RWPE1 (cell line): ENCODE measurements around the gene HSP90AA1.
A peak's percentile ranks its signal among the peaks of the same experiment; 100 is the strongest.
"Not testable (repeated sequence)": the region's sequence is repeated elsewhere in the genome, so short reads cannot be mapped to it uniquely, and the experiment has no call there.

Experiments used
- CTCF ChIA-PET: fragments of 350-600 bp; sonication (Branson Sonifier 250); formaldehyde crosslinking; extraction: SDS; loops from one replicate; lab custom pipeline; 2021; lab: Yijun Ruan, JAX
- POLR2A ChIA-PET: fragments of 400-600 bp; formaldehyde crosslinking; extraction: SDS; loops from one replicate; lab custom pipeline; 2020; ENCODE audit warnings: antibody characterized with exemption; ENCODE audit not compliant: low non-redundant PET; lab: Yijun Ruan, JAX
- DNase-seq: peaks from one replicate; pipeline ENCODE4 v3.0.0; 2012; ENCODE audit warnings: low spot score
- H3K27ac ChIP-seq: fragments of 450-650 bp; 2 replicates; pipeline ENCODE4 v1.5.1; 2017
- TF ChIP-seq, protein P1 (sequence below): fragments of 450-650 bp; conservative IDR thresholded peaks from 2 replicates; pipeline ENCODE4 v1.5.1; 2017; ENCODE audit warnings: low read depth, mild to moderate bottlenecking

Gene HSP90AA1

DNA sequence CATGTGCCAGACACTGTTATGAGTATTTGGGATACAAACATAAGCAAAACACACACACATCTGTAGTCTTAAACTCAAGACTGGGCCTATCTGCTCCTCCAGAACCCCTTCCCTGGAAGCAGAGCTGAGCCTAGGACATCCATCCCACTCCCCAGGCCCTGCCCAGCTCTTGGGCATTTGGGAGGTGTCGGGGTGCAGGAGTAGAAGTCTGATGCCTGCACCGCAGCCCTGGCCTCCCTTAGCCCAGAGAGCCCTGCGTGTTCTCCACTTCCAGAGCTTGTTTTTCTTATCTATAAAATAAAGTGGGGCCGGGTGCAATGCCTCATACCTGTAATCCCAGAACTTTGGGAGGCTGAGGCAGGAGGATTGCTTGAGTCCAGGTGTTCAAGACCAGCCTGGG lies 11.7 kb downstream of the HSP90AA1 start:
- TF ChIP-seq, protein P1, sequence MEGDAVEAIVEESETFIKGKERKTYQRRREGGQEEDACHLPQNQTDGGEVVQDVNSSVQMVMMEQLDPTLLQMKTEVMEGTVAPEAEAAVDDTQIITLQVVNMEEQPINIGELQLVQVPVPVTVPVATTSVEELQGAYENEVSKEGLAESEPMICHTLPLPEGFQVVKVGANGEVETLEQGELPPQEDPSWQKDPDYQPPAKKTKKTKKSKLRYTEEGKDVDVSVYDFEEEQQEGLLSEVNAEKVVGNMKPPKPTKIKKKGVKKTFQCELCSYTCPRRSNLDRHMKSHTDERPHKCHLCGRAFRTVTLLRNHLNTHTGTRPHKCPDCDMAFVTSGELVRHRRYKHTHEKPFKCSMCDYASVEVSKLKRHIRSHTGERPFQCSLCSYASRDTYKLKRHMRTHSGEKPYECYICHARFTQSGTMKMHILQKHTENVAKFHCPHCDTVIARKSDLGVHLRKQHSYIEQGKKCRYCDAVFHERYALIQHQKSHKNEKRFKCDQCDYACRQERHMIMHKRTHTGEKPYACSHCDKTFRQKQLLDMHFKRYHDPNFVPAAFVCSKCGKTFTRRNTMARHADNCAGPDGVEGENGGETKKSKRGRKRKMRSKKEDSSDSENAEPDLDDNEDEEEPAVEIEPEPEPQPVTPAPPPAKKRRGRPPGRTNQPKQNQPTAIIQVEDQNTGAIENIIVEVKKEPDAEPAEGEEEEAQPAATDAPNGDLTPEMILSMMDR = no peak
- CTCF ChIA-PET = no interaction called here
- DNase-seq = no peak
- POLR2A ChIA-PET = no interaction called here
- H3K27ac ChIP-seq = peak overlapping the region; percentile 42

DNA sequence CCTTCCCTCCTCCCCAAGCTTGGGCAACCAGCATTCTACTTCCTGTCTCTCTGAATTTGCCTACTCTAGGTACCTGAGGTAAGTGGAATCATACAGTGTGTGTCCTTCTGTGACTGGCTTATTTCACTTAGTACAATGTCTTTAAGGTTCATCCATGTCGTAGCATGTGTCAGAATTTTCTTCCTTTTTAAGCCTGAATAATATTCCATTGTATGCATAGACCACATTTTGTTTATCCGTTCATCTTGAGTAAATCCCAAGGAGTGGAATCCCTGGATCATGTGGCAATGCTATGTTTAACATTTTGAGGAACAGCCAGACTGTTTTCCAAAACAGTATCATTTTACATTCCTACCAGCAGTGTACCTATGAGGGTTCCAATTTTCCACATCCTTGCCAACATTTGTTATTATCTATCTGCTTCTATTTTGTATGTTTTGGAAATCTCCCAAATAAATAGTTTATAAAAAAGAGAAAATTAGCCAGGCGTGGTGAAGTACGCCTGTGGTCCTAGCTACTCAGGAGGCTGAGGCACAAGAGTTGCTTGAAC lies 12.4 kb downstream of the HSP90AA1 start:
- ChIA-PET CTCF (interaction anchor here (0.6 to 0.7 kb wide), 2 partner anchors 10 to 126 kb away, joined by 3 to 5 read pairs; no protein-coding TSS in a partner anchor), POLR2A (no interaction called here)
- DNase-seq = no peak
- TF ChIP-seq, protein P1 = no peak
- H3K27ac ChIP-seq = no peak overlapping the region

DNA sequence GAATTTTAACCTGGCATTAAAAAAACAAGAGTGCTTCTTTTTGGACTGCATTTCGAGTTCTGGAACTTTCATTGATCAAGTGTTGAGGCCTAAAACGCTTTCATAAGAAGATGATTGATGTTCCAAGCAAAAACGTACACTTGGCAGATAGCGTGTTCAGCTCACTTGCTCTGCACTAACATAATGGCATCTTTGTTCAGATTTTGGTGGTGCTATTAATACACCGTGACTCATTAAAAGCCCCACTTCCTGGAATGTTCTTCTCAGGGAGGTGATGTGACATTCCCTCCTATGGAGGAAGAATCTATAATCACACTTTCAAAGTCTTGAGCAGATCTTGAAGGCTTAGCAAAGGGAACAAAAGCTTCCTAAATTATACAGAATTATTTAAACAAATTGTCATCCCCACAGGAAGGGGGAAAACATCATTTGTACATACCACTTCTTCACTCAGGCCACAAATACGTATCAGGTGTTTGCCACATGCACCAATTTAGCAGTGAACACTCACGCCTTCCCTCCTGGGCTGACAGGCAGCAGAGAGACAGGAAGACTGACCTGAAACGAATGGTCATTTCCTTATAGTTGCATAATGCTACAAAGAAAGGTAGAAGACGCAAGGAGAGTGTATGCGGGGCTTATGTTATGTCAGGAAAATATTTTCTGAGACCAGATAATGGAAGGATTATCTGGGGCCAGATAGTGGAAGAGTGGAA lies 15.4 kb downstream of the HSP90AA1 start:
- ChIA-PET POLR2A (no interaction called here), CTCF (interaction anchor here (1.1 kb wide), 1 partner anchor 25 kb away, joined by 3 read pairs; no protein-coding TSS in a partner anchor)
- no peak for DNase-seq
- TF ChIP-seq, protein P1 = no peak
- H3K27ac ChIP-seq = peak overlapping the region; percentile 63

DNA sequence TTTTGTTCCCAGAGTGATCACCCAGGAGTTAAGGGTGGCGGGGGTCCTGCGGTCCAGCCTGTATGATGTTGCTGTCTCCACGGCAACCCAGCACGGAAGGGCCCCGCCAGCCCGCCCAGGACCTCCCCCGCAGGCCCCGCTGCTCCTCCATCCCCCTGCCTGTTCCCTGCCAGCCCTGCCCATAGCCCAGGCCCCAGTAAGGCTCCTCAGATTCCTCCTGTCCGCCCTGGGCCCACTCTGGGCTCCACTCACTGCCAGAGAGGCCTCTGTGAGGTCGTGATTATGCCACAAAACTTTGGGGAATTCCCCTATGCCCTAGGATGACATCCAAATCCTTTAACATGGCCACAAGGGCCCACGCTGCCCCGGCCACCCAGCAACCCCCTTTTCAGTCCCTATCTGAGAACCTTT lies 20.8 kb downstream of the HSP90AA1 start:
- POLR2A ChIA-PET = no interaction called here
- CTCF ChIA-PET = interaction anchor here (0.8 to 0.9 kb wide), 3 partner anchors 25 to 118 kb away, joined by 3 to 4 read pairs (median 3); no protein-coding TSS in a partner anchor
- TF ChIP-seq, protein P1 = no peak
- no peak overlapping the region for H3K27ac ChIP-seq
- DNase-seq = no peak

DNA sequence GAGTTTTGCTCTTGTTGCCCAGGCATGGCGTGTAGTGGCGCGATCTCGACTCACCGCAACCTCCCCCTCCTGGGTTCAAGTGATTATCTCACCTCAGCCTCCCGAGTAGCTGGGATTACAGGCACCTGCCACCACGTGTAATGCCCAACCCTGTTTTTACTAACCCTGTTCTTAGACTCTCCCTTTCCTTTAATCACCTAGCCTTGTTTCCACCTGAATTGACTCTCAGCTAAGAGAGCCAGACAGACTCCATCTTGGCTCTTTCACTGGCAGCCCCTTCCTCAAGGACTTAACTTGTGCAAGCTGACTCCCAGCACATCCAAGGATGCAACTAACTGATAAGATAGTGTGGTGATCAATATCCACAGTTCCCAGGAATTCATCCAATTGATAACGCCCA lies 22.3 kb downstream of the HSP90AA1 start:
- CTCF ChIA-PET = interaction anchor here (0.6 to 2.2 kb wide), 4 partner anchors 10 to 1204 kb away, joined by 3 to 7 read pairs (median 4); no protein-coding TSS in a partner anchor
- DNase-seq, POLR2A ChIA-PET: not testable (repeated sequence)
- peak overlapping the region; percentile 43; the same call in 1 of the 2 replicates for H3K27ac ChIP-seq

DNA sequence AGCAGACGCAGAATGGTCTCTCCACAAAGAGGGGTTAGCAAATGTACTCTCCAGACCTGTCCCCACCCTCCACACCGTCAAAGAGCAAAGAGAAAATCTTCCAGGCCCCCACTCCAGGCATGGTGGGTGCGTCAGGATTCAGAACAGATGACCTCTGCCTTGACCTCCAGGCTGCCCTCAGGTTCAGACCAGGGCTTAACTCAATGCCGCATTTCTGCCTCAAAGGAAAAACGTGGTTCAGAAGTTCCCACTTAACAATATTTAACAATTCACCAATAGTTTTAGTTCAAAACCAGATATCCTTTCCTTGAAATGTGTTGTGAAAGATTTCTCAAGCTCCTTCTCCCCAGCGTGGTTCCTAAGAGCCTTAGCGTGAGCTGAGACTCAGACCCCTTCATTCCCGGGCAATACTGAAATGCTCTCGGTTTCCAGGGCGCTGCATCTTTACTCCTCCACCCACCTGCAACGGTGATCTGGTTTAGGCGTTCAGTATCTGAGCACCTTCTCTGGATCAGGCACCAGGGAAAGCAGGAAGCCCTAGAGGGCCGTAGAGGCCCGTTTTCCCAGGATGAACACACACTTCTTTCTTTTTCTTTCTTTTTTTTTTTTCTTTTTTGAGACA lies 22.9 kb downstream of the HSP90AA1 start:
- TF ChIP-seq, protein P1 = no peak
- no peak for DNase-seq
- POLR2A ChIA-PET = no interaction called here
- CTCF ChIA-PET = interaction anchor here (0.6 to 2.2 kb wide), 6 partner anchors 13 to 1204 kb away, joined by 3 to 7 read pairs (median 3); no protein-coding TSS in a partner anchor
- peak overlapping the region; percentile 43 for H3K27ac ChIP-seq
